Liver (tissue), 9 donors: ENCODE results near the gene MUSK. TPM values are rescaled to one million over a fixed set of nuclear protein-coding genes. Genes with fewer than 3 reads are reported as not detected.

ENCODE experiments used
- DNase-seq: peaks from one replicate; pipeline ENCODE4 v3.0.0-alpha.2; 2017; ENCODE audit warnings: low spot score
- H3K27ac ChIP-seq, 2 donors: one replicate each; pipeline ENCODE4 v1.7.0; 2013; ENCODE audit warnings: inconsistent platforms in 2 of 2, low read length in 2 of 2, control low read depth in 1 of 2, low read depth in 1 of 2, mild to moderate bottlenecking in 1 of 2
- H3K27me3 ChIP-seq, 4 donors: one replicate each; pipeline versions ENCODE4 v1.6.1 to v1.7.0; 2013; ENCODE audit warnings: low read length in 3 of 4, inconsistent platforms in 1 of 4, mild to moderate bottlenecking in 1 of 4, moderate library complexity in 1 of 4; ENCODE audit not compliant: control insufficient read depth in 4 of 4, insufficient read depth in 4 of 4
- H3K36me3 ChIP-seq, 4 donors: one replicate each; pipeline versions ENCODE4 v1.6.1 to v1.7.0; 2013; ENCODE audit warnings: low read length in 3 of 4, mild to moderate bottlenecking in 3 of 4, low read depth in 1 of 4, moderate library complexity in 1 of 4; ENCODE audit not compliant: control insufficient read depth in 4 of 4, insufficient read depth in 3 of 4
- H3K4me1 ChIP-seq, 4 donors: one replicate each; pipeline versions ENCODE4 v1.6.1 to v1.7.0; 2013; ENCODE audit warnings: low read length in 3 of 4, mild to moderate bottlenecking in 3 of 4, moderate library complexity in 1 of 4; ENCODE audit not compliant: control insufficient read depth in 4 of 4, insufficient read depth in 4 of 4
- H3K4me3 ChIP-seq, 3 donors: one replicate each; pipeline versions ENCODE4 v1.6.1 to v1.7.0; 2013; ENCODE audit warnings: low read length in 3 of 3, control low read depth in 1 of 3, low read depth in 1 of 3, mild to moderate bottlenecking in 1 of 3
- H3K9ac ChIP-seq, 2 donors: one replicate each; pipeline ENCODE4 v1.7.0; 2013; ENCODE audit warnings: low read length in 2 of 2, mild to moderate bottlenecking in 2 of 2, moderate library complexity in 2 of 2, control low read depth in 1 of 2, low read depth in 1 of 2
- H3K9me3 ChIP-seq, 4 donors: one replicate each; pipeline versions ENCODE4 v1.6.1 to v1.7.0; 2013; ENCODE audit warnings: low read length in 3 of 4; ENCODE audit not compliant: control insufficient read depth in 4 of 4
- EGR1 ChIP-seq, 2 donors: IDR thresholded peaks; 2 replicates each; pipeline ENCODE4 v1.6.1; 2016 to 2018; ENCODE audit warnings: antibody characterized with exemption in 2 of 2, low read depth in 2 of 2
- FOXA1 ChIP-seq: IDR thresholded peaks from 2 replicates; pipeline ENCODE4 v1.6.1; 2016; ENCODE audit warnings: antibody characterized with exemption
- FOXA2 ChIP-seq: IDR thresholded peaks from 2 replicates; pipeline ENCODE4 v1.6.1; 2016; ENCODE audit warnings: antibody characterized with exemption
- GABPA ChIP-seq, 2 donors: IDR thresholded peaks in 1 of 2; conservative IDR thresholded peaks in 1 of 2; 2 replicates each; pipeline ENCODE4 v1.6.1; 2016; ENCODE audit warnings: antibody characterized with exemption in 2 of 2, mild to moderate bottlenecking in 1 of 2, moderate library complexity in 1 of 2
- HNF4A ChIP-seq, 2 donors: conservative IDR thresholded peaks; 2 replicates each; pipeline ENCODE4 v1.6.1; 2016; ENCODE audit warnings: antibody characterized with exemption in 2 of 2, mild to moderate bottlenecking in 2 of 2
- HNF4G ChIP-seq: IDR thresholded peaks from 2 replicates; pipeline ENCODE4 v1.6.1; 2016; ENCODE audit warnings: antibody characterized with exemption
- JUND ChIP-seq, 2 donors: IDR thresholded peaks; 2 replicates each; pipeline ENCODE4 v1.6.1; 2016; ENCODE audit warnings: antibody characterized with exemption in 2 of 2
- NR2F2 ChIP-seq: IDR thresholded peaks from 2 replicates; pipeline ENCODE4 v1.6.1; 2016; ENCODE audit warnings: antibody characterized with exemption
- RAD21 ChIP-seq, 2 donors: IDR thresholded peaks; 2 replicates each; pipeline ENCODE4 v1.6.1; 2016; ENCODE audit warnings: antibody characterized with exemption in 2 of 2, mild to moderate bottlenecking in 2 of 2
- RXRA ChIP-seq, 2 donors: IDR thresholded peaks; 2 replicates each; pipeline ENCODE4 v1.6.1; 2017 to 2018; ENCODE audit warnings: antibody characterized with exemption in 2 of 2, mild to moderate bottlenecking in 1 of 2
- SP1 ChIP-seq: IDR thresholded peaks from 2 replicates; pipeline ENCODE4 v1.6.1; 2018; ENCODE audit warnings: antibody characterized with exemption, mild to moderate bottlenecking
- TAF1 ChIP-seq: conservative IDR thresholded peaks from 2 replicates; pipeline ENCODE4 v1.6.1; 2016; ENCODE audit warnings: antibody characterized with exemption, mild to moderate bottlenecking
- YY1 ChIP-seq: IDR thresholded peaks from 2 replicates; pipeline ENCODE4 v1.6.1; 2016; ENCODE audit warnings: antibody characterized with exemption, mild to moderate bottlenecking
- WGBS: extraction: QIAGEN DNeasy Blood & Tissue Kit; methylation state at CpG from one replicate; pipeline ENCODE4 v1.1.7; 2013; 5-methylcytosine and 5-hydroxymethylcytosine counted together
- polyA plus RNA-seq, 2 donors: library from polyadenylated mRNA; stranded (reverse) in 1 of 2; unstranded in 1 of 2; fragments of 200-250 nt in 1 of 2; fragments of >200 nt in 1 of 2; fragmentation: Nextera tagmentation in 1 of 2; extraction: Ambion mirVana in 1 of 2; gene quantifications; one replicate each; pipeline versions ENCODE4 v1.2.1 to v1.2.3, GENCODE V29; 2013 to 2015
- total RNA-seq, 2 donors: library from RNA; depleted of rRNA; stranded (reverse); fragments of >200 nt; gene quantifications; one replicate each; pipeline ENCODE4 v1.2.3, GENCODE V29; 2014
- TF ChIP-seq, protein P1 (sequence below): IDR thresholded peaks from 2 replicates; pipeline ENCODE4 v1.6.1; 2016; ENCODE audit warnings: antibody characterized with exemption
- TF ChIP-seq, protein P2 (sequence below): IDR thresholded peaks from 2 replicates; pipeline ENCODE4 v1.6.1; 2016; ENCODE audit warnings: antibody characterized with exemption, mild to moderate bottlenecking
- TF ChIP-seq, protein P3 (sequence below): IDR thresholded peaks from 2 replicates; pipeline ENCODE4 v1.6.1; 2016; ENCODE audit warnings: antibody characterized with exemption
- TF ChIP-seq, protein P4 (sequence below): IDR thresholded peaks from 2 replicates; pipeline ENCODE4 v1.6.1; 2016; ENCODE audit warnings: antibody characterized with exemption
- TF ChIP-seq, protein P5 (sequence below): fragments of 150-350 bp; IDR thresholded peaks from 2 replicates; pipeline ENCODE4 v1.5.1; 2017; ENCODE audit warnings: improper control_type of control experiment, low read depth, low read length; ENCODE audit not compliant: missing input control
- donor health status: healthy.
- donor health status: healthy.
- donor health status: healthy.
- donor health status: healthy.
- donor health status: healthy.

Gene MUSK
- total and polyA plus RNA-seq, 4 donors: 0.05 to 0.17 (median 0.10) TPM; not detected in 1

DNA sequence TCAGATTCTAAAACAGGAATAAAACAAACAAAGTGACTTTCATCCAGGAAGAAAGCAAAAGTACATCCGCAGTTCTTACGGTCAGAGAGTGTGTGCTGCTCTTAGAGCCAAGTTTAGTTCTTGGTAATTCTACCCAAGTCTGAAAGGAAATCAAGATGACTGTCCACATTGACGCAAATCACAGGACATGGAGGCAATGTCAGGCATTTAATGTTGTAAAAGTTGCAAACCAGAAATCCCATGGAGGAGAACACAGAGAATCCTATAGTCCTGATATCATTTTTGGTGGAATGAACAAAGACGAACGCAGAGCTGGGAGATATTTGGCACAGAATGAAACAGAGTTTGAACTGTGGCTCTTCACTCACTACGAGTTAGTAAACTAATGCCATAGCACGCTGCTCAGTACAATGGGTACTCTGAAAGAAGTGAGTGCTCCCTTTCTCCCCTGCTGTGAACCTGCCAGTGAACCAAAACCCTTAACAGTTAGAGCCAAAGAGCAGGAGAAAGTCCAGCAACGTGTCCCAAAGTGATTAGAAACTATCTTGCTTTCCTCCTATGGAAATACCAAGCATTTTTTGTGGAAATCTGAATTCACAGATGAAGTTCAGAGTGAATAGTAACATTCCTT, 74.3 kb downstream of the MUSK start:
- DNase-seq: no peak
- no peak for TF ChIP-seq TAF1
- TF ChIP-seq, protein P1, sequence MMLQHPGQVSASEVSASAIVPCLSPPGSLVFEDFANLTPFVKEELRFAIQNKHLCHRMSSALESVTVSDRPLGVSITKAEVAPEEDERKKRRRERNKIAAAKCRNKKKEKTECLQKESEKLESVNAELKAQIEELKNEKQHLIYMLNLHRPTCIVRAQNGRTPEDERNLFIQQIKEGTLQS: no peak
- TF ChIP-seq YY1: no peak
- no peak for TF ChIP-seq EGR1 (IDR thresholded peaks at IDR 0.05; ENCODE audit: low read depth in 2 of 2)
- TF ChIP-seq NR2F2: no peak
- TF ChIP-seq RXRA (IDR thresholded peaks at IDR 0.05): no peak
- TF ChIP-seq HNF4G: no peak
- no peak for TF ChIP-seq JUND (IDR thresholded peaks at IDR 0.05)
- TF ChIP-seq, protein P2, sequence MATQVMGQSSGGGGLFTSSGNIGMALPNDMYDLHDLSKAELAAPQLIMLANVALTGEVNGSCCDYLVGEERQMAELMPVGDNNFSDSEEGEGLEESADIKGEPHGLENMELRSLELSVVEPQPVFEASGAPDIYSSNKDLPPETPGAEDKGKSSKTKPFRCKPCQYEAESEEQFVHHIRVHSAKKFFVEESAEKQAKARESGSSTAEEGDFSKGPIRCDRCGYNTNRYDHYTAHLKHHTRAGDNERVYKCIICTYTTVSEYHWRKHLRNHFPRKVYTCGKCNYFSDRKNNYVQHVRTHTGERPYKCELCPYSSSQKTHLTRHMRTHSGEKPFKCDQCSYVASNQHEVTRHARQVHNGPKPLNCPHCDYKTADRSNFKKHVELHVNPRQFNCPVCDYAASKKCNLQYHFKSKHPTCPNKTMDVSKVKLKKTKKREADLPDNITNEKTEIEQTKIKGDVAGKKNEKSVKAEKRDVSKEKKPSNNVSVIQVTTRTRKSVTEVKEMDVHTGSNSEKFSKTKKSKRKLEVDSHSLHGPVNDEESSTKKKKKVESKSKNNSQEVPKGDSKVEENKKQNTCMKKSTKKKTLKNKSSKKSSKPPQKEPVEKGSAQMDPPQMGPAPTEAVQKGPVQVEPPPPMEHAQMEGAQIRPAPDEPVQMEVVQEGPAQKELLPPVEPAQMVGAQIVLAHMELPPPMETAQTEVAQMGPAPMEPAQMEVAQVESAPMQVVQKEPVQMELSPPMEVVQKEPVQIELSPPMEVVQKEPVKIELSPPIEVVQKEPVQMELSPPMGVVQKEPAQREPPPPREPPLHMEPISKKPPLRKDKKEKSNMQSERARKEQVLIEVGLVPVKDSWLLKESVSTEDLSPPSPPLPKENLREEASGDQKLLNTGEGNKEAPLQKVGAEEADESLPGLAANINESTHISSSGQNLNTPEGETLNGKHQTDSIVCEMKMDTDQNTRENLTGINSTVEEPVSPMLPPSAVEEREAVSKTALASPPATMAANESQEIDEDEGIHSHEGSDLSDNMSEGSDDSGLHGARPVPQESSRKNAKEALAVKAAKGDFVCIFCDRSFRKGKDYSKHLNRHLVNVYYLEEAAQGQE: no peak
- TF ChIP-seq SP1: no peak
- TF ChIP-seq, protein P3, sequence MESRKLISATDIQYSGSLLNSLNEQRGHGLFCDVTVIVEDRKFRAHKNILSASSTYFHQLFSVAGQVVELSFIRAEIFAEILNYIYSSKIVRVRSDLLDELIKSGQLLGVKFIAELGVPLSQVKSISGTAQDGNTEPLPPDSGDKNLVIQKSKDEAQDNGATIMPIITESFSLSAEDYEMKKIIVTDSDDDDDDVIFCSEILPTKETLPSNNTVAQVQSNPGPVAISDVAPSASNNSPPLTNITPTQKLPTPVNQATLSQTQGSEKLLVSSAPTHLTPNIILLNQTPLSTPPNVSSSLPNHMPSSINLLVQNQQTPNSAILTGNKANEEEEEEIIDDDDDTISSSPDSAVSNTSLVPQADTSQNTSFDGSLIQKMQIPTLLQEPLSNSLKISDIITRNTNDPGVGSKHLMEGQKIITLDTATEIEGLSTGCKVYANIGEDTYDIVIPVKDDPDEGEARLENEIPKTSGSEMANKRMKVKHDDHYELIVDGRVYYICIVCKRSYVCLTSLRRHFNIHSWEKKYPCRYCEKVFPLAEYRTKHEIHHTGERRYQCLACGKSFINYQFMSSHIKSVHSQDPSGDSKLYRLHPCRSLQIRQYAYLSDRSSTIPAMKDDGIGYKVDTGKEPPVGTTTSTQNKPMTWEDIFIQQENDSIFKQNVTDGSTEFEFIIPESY: no peak
- TF ChIP-seq, protein P4, sequence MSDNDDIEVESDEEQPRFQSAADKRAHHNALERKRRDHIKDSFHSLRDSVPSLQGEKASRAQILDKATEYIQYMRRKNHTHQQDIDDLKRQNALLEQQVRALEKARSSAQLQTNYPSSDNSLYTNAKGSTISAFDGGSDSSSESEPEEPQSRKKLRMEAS: no peak
- no peak for TF ChIP-seq FOXA1
- TF ChIP-seq RAD21 (IDR thresholded peaks at IDR 0.05): no peak
- TF ChIP-seq, protein P5, sequence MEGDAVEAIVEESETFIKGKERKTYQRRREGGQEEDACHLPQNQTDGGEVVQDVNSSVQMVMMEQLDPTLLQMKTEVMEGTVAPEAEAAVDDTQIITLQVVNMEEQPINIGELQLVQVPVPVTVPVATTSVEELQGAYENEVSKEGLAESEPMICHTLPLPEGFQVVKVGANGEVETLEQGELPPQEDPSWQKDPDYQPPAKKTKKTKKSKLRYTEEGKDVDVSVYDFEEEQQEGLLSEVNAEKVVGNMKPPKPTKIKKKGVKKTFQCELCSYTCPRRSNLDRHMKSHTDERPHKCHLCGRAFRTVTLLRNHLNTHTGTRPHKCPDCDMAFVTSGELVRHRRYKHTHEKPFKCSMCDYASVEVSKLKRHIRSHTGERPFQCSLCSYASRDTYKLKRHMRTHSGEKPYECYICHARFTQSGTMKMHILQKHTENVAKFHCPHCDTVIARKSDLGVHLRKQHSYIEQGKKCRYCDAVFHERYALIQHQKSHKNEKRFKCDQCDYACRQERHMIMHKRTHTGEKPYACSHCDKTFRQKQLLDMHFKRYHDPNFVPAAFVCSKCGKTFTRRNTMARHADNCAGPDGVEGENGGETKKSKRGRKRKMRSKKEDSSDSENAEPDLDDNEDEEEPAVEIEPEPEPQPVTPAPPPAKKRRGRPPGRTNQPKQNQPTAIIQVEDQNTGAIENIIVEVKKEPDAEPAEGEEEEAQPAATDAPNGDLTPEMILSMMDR: no peak
- no peak for TF ChIP-seq HNF4A (conservative IDR thresholded peaks at IDR 0.05)
- no peak for TF ChIP-seq GABPA (IDR thresholded peaks at IDR 0.05 in 1 of 2, conservative IDR thresholded peaks at IDR 0.05 in 1 of 2)
- TF ChIP-seq FOXA2: no peak
- Histone ChIP-seq H3K4me3 (no peak overlapping the region), H3K4me1 (no peaks in the 10 kb centered on the region), H3K36me3 (no peaks in the 10 kb centered on the region), H3K9ac (no peak overlapping the region), H3K27ac (no peak overlapping the region), H3K9me3 (no peaks in the 10 kb centered on the region), H3K27me3 (no peaks in the 10 kb centered on the region)
- 64% methylated on average over 8 of the region's 8 CpGs for WGBS
